ENCODE data around the gene PPDPF.

PPDPF gene

DNA sequence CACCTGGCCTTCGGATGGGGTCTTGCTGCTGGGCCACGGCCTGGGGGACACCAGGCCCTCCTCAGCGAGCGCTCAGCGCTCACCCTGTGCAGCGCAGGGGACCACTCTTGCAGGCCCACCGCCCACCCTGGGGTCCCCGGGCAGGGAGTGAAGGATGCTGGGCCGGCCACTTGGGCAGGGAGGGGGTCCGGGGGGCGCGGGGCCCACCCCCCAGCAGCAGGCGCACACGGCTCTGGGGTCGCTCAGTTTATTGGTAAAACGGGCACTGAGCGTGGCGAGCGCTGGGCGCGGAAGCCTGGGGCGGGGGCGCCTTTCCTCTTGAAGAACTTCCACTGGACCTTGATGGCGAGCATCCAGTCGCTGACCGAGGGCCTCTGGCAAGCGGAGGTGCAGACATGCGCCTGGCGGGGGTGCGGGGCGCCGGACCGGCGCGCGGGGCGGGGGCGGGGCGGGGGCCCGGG lies 32.8 kb upstream of the PPDPF start:
- no peak for DNase-seq

DNA sequence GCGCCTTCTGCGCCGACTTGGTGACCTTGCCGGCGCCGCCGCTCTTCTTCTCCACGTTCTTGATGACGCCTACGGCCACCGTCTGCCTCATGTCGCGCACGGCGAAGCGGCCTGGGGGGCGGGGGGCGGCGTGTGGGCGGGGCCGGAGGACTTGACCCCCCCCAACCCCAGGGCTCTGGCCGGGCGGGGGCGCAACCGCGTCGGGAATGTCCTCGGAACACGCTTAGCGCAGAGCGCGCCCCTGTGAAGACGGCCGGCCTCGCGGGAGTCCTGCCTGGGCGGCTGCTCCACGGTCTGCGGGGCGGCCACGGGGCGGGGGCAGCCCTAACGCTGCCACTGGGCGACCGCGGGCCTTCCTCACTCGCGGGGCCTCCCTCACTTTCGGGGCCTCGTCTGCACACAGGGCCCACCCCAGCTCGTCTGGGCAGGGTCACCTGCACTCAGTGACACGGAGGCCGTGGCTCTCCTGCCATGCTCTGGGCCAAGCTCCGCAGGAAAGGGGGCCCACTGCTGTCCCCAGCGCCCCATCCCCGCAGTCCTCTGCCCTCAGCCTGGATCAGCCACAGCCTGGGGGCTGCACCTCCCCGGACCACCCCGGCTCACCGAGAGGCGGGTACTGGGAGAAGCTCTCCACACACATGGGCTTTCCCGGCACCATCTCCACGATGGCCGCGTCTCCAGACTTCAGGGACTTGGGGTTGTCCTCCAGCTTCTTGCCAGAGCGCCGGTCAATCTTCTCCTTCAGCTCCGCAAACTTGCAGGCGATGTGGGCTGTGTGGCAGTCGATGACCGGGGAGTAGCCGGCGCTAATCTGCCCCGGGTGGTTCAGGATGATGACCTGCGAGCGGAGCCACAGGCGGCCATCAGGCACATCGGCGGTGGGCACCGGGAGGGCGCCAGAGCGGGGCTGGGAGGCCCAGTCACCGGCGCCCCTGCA lies 32.0 kb upstream of the PPDPF start:
- no peak for DNase-seq

DNA sequence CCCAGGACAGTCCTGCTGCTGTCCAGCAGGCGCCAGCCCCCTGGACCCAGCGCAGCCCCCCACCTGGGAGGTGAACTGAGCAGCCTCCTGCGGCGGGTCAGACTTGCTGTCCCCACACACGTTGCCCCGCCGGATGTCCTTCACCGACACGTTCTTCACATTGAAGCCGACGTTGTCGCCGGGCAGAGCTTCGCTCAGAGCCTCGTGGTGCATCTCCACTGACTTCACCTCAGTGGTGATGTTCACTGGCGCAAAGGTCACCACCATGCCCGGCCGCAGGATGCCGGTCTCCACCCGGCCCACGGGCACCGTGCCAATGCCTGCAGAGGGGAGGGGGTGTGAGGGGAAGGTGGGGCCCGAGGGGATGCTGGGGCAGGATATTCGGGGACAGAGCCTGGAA lies 30.1 kb upstream of the PPDPF start:
- DNase-seq: no peak

DNA sequence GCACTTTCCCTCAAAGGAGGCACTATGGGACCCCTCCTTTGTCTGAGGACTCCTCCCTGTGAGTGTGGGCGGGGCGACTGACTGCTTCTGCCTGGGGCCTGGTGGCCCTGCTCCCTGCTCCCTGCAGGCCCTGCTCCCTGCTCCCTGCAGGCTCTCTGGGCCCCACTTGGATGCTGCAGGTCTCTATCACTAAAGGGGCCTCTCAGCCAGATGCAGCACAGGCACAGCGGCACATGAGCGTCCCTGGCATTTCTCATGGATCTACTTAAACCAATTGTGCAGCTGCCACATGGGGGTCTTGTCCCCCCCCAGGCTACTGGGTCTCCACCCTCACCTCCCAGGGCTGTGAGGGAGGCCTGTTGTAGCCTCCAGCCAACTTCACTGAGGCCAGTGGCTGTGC lies 29.5 kb upstream of the PPDPF start:
- no peak for DNase-seq

DNA sequence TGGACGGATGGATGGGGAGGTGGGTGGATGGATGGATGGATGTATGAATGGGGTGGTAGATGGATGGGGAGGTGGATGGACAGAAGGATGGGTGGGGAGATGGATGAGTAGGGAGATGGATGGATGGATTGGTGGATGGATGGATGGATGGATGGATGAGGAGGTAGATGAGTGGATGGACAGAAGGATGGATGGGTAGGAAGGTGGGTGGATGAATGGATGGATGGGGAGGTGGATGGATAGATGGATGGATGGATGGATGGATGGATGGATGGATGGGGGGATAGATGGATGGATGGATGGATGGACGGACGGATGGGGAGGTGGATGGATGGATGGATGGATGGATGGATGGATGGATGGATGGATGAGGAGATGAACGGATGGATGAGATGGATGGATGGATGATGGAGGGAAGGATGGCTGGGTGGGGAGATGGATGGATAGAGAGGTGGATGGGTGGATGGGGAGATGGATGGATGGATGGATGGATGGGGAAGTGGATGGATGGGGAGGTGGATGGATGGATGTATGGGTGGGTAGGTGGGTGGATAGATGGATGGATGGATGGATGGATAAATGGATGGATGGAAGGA lies 28.8 kb upstream of the PPDPF start:
- no peak for DNase-seq

DNA sequence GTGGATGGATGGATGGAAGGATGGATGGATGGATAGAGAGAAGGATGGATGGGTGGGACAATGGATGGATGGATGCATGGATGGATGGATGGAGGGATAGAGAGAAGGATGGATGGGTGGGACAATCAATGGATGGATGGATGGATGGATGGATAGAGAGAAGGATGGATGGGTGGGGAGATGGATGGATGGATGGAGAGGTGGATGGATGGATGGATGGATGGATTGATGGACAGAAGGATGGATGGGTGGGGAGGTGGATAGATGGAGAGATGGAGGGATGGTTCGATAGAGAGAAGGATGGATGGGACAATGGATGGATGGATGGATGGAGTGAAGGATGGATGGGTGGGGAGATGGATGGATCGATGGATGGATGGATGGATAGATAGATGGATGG lies 28.0 kb upstream of the PPDPF start:
- no peak for DNase-seq

DNA sequence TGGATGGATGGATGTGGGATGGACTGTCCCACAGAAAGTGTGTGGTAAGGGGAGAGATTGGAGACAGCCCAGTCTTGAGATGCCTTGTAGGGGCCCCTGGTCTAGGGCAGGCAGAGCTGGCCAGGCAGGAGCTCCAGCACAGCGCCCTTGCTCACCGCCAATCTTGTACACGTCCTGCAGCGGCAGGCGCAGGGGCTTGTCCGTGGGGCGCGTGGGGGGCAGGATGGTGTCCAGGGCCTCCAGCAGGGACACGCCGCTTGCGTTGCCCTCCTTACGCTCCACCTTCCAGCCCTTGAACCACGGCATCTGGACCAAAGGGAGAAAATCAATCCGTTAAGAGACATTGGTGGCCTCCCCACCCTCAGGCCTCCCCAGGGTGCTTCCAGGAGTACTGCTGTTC lies 27.6 kb upstream of the PPDPF start:
- DNase-seq: no peak

DNA sequence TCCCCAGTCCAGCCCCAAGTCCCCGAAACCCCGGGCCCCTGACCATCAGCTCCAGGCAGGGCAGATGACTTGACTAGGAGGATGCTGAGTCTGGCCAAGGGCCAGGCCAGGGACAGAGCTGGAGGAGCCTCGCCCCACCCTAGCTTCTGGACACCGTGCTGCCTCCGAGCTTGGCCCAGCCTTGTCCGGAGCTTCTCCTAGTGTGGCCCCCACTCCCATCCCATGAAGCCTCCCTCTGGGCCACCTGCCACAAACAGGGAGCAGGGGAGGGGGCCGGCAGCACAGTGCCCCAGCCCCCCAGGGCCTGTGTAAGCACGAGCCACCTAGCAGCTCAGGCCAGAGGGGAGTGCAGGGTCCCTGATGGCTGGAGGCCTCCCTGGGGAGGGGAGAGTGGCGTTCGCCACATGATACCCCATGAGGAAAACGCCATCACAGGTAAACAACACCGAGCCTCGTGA lies 27.0 kb upstream of the PPDPF start:
- DNase-seq: no peak

DNA sequence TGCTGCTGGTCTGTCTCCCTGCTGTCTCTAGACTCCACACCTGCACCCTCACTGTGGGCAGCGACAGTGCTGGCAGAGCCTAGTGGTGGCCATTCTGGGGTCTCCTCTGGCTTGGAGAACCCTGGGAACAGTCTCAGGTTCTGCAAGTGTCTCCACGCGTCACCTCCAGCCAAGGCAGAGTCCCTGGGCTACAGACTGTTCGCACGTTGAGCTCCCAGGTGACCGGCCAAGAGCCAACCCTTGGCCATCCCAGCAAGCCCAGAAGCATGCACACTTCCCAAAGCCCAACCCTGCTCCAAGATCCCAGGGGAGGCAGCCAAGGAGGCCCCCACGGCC lies 26.5 kb upstream of the PPDPF start:
- DNase-seq: no peak

DNA sequence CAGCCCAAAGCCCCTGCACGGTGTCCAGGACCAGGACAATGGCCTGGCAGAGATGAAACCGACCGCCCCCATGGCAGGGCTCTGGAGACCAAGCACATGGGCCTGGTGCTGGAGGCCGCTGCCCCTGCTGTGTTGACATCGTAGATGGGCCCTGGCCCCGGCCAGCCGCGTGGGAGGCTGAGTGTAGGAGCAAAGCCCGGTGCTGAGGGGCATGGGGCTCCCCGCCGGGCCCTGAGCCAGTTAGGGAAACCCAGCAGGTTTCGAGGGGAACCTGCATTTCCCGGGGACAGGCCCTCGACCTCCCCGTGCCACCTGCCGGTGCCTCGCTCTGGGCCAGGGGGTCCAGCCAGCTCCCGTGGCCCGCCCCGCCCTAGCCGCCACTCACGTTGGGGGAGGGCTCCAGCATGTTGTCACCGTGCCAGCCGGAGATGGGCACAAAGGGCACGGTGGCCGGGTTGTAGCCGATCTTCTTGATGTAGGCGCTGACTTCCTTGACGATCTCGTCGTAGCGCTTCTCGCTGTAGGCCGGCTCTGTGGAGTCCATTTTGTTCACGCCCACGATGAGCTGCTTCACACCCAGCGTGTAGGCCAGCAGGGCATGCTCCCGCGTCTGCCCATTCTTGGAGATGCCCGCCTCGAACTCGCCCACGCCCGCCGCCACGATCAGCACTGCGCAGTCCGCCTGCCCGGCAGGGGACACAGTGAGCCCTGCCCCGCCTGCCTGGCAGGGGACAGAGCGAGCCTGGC lies 26.0 kb upstream of the PPDPF start:
- no peak for DNase-seq

DNA sequence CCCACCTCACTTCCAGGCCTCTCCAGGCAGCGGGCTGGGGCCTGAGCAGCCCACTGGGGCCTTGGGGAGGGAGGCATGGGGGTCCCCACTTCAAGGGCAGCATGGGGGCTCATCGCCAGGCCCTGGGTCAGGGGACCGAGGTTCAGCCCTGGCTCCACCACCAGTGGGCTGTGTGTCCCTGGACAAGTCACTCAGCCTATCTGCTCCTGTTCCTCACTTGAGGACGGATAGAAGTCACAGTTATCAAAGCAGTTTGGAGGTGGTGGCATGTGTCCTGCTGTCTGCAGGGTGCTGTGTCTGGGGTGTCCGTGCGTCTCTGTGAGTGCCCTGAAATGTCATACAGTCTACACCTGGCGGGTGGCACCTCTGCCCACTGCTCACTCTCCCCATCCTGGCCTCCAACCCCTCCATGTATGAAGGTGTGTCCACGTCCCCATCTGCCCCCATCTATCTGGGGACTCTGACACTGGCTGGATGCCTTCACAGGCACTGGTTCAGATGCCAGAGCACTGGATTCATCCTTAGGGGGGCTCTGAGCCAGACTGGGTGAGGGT lies 25.3 kb upstream of the PPDPF start:
- DNase-seq: no peak

DNA sequence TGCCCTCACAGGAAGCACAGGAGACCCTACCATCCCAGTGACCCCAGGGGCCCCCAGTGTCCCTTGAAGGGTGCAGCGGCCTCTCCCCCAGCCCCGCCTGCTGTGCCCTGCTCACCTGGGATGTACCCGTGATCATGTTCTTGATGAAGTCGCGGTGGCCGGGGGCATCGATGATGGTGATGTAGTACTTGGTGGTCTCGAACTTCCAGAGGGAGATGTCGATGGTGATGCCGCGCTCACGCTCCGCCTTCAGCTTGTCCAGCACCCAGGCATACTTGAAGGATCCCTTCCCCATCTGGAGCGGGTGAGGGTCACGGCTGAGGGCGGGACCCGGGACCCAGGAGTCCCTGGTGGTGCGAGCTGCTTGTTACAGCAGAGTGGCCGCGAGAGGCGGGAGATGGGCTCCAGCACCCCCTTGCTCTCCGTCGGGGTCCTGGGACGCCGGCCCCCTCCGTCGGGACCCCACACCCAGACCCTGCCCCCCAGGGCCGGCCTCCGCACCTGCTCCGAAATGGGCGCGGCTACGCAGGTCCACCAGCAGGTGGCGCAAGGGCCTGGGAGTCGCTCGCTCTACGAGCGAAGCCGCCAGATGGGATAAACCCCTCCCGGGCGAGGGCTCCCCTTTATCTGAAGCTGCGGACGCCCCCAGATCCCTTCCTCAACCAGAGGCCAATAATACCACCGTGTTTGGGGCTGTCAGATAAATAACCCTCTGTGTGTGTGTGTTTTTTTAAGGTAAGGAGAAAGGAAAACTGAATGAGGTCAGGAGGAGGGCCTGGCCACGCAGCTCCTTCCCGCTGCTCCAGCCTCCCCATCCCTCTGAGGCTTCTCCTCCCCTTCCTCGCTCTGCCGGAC lies 24.6 kb upstream of the PPDPF start:
- peak; percentile 22 to 62 for DNase-seq

DNA sequence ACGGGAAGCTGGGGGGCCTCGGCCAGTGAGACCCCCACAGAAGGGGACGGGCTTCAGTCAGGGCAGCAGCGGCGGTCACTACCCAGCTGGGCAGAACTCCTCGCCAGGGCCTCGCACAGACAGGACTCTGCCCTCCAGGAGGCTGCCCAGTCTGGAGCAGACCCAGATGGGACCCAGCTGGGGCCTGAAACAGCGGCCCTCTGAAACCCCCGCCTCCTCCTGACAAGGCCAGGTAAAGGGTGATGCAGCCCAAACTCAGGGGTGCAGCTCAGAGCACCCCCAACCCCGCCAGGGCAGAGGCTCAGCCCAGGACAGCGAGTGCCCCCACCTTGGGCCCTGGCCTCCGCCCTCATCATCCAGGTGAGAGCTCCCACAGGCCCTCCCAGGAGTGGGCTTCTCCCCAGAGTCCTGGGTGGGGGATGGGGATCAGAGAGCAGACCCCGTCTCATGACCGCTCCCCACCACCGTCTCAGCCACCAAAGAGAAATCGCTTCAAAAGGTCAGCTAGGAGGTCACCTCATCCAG lies 23.9 kb upstream of the PPDPF start:
- no peak for DNase-seq

DNA sequence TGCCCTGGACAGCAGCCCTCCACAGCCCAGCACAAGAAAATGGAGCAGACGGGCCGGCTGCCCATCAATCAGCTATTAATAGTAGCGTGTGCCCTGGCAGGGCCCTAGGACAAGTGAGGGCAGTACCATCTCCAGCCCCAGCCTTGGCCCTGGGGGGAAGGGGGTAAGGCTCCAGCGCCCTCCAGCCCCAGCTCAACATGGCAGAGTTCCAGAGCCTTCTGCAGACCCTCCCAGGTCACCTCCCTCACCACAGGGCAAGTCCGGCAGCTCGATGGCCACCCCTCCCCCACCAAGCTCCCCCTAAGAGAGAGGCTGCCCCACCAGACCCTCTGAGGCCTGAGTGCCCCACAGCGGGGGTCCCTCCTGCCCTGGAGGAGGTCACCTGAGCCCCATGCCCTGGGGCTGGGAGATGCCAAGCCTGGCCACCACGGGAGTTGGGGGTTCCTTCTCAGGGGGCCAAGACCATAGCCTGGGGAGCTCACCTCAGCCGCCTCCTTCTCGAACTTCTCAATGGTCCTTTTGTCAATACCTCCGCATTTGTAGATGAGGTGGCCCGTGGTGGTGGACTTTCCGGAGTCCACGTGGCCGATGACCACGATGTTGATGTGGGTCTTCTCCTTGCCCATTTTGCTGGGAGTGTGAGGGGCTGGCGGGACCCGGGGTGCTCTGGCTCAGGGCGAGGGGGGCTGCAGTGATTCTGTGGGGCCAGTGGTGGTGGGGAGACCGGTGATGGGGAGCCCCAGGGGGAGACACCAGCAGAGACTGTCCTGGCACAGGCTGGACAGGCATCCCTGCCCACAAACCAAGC lies 23.2 kb upstream of the PPDPF start:
- no peak for DNase-seq

DNA sequence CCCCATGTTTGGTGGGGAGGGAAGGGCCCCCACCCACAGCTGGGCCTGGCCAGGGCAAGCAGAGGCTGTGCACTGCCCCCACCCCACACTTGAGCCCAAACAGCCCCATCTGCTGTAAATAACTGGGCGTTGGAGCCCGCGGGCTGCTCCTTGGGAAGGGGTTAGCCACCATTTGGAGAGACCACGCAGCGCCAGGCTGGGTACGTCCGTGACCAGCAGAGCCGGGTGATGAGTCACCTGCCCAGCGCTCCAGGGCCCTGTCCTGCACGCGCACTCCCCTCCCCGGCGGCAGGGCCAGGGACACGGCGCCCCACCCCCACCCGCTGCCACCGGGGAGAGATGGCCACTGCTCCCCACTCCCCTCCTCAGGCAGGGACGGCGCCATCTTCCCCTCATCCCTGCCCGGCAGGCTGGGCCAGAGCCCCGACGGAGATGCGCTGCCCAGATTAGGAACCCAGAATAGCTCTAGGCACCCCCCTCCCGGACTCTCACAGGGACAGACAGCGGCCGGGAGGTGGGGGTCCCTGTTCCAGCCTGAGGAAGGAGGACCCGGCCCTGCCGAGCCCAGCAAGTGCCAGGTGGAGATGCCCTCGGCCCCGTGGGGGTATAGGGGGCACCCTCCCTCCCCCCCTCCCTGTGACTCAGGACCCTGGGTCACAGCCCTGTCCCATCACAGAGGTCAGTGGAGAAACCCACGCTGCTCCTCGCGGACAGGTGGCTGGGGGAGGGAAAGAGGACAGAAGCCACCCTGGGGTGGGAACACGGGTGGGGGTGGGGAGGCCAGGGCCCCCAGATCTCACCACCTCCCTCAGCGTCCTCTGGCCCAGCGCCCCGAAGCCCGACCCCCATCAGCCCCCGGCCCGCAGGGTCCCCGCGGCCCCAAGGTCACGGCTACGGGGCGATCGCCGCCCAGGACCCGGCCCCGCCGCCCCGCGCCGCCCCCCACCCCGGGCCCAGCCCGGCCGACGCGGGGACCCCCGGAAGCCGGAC lies 22.3 kb upstream of the PPDPF start:
- DNase-seq: no peak

DNA sequence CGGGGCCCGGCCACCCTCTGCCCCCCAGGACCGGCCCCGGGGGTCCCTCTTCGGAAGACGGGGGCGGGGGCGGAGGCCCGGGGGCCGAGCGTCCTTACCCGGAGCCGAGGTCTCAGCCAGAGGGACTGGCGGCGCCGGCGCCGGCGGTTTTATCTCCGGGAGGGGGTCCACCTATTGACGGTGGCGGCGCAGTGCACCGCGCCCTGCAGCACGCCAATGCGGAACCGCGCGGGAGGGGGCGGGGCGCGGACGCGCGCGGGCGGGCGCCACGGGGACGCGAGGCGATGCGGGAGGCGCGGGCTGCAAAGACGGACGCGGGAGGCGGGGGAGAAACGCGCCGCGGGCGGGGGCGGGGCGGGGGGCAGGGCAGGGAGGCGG lies 21.6 kb upstream of the PPDPF start, which contains the start of gene EEF1A2:
Gene EEF1A2 (minus strand): TSS at position 124 of the 378 bp plus-strand sequence. CDS start 1,320 bp downstream, outside the sequence.
- DNase-seq: peak in 1 of 2 donors; percentile 16

DNA sequence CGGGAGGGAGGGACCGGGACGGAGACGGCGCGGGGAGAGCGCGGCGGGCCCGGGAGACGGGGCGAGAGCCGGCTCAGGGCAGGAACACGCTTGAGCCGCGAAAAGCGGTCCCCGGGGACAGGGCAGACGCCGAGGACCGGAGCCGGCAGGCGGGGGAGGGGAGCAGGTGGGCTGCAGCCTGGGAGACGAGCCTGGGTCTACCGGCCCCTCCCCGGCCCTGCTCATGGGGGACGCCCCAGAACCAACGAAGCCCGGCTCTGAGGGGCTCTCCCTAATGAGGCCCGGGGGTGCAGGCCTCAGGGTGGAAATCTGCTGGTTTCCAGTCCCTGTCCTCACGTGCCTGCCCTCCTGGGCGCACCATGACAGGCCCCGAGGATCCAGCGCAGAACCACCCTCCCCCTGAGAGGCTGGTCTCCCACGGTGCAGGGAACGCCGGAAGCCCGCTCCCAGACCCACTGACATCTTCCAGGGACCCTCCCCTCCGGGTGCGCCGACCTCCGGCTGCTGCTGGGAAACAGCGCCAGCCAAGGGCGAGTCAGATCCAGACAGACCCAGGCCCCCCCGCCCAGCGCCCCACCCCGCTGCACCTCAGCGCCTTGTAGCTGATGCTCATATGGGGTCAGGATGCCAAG lies 21.1 kb upstream of the PPDPF start:
- DNase-seq: no peak

DNA sequence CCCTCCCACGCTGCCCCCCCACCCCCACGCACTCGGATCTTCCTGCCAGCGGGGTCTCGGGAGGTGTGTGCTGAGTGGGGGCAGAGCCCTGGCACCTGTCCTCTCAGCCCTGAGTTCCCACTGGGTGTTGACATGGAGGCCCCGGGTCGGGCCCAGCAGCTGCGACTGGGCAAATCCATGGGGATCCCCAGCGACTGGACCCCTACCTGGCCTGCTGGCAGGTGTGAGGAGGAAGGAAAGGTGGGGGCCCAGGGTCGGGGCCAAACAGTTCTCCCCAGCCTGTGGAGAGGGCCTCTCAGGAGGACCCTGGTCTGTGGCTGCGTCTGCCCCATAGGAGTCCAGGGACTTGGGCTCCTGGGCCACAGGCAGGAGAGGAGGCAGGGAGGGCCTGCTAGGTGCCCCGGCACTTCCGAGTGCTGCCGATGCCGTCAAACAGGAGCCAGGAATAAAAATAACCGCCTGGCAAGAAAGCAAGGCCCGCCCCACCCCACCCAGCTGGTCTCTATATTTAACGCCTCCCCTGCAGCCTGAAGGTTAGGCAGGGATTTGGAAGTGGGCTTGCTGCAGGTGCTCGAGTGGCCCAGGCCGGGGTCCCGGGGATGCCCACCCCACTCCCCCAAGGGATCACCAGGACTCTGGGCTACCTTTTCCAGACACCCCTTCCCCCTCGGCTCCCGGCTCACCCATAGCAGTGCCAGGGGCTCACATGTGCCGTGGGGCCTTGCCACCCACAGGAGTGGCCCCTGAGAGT lies 20.2 kb upstream of the PPDPF start:
- no peak for DNase-seq
